T47D (cell line): Measurements from ENCODE around the gene PDE4D.

ENCODE experiments used
- DNase-seq, 2 experiments: peaks; one replicate each; pipeline versions ENCODE4 v3.0.0 to v3.0.0-alpha.2; 2011 to 2012; ENCODE audit warnings: low read depth in 1 of 2, low spot score in 1 of 2
- JUND ChIP-seq: IDR thresholded peaks from 2 replicates; pipeline ENCODE4 v1.6.1; 2012; ENCODE audit warnings: low read depth
- in situ Hi-C: cut with HindIII; loops from 2 replicates; pipeline ENCODE4 v1.10.0; 2016; ENCODE audit warnings: low sequenced_read_pairs, low pct_unique_long_range_greater_than_20kb

Gene PDE4D

DNA sequence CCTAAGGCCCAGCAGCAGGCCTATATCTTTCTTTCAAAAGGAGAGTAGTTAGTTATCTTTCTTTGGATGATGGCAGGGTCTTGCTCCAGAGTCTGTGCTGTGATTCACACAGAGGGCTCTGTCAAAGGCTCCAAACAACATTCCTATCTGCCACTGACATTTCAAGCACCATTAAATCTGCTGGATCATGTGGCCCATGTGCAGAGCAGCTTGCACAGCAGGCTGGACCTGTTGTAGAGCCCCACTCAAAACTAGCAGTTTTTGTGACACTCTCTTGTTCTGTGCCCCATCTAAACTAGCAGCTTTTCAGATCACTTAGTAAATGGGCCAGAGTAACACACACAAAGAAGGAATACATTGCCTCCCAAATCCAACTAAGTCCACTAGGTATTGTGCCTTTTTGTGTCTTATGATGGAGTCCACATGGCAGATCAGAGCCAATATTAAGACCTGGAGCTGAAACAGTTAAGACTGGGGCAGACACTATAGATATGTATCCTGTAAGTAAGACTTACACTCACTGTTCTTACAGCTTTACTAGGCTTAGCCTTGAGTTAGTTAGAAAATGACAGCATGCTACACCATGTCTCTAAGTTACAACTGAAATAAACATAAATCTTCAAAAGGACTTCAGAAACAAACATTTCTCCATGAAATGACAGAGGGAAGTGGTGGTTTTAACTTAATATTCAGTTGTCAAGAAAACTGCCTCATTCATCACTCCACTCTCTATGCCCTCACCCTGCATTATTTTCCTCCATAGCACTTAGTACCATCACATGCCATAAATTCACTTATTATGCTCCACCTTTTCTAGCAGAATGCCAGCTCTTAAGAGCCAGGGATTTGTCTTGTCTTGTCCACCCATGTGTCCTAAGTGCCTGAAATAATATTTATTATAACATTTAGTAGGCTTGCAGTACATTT, 909.7 kb downstream of the PDE4D start:
- no peak for DNase-seq
- TF ChIP-seq JUND = no peak
- in situ Hi-C loops = no loop called here

DNA sequence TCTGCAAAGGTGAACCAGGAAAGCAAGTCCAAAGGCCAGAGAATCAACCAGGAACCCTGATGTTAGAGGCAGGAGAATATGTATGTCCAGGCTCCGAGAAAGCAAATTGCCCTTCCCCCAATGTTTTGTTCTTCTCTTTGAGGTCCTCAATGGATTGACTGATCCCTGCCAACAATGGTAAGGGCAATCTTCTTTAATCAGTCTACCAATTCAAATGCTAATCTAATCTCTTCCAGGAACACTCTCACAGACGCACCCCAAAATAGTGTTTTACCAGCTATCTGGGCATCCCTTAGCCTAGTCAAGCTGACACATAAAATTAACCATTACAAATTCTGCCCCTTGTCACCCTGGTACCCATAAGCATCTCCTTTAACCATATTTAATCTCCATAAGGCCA, 912.6 kb downstream of the PDE4D start:
- in situ Hi-C loops = no loop called here
- no peak for TF ChIP-seq JUND
- no peak for DNase-seq

DNA sequence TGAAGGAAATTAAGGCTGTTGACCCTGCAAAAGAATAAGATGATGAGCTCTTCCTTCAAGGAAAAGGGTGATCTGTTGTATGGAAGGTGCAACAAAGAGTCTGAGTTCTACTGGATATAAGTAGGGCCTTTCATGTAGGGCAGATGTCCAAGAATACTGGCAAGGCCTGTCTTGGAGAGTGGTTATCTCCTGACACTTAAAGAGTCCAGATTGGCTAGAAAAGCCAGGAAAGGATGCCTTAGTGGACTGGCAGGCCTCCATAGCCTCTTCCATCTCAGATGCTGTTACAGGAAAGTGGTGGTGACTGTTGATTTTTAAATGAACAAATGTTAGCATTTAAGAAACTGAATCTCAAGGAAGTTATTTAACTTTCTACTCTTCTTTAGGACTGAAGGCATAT, 914.4 kb downstream of the PDE4D start:
- in situ Hi-C loops = no loop called here
- TF ChIP-seq JUND = no peak
- DNase-seq = no peak

DNA sequence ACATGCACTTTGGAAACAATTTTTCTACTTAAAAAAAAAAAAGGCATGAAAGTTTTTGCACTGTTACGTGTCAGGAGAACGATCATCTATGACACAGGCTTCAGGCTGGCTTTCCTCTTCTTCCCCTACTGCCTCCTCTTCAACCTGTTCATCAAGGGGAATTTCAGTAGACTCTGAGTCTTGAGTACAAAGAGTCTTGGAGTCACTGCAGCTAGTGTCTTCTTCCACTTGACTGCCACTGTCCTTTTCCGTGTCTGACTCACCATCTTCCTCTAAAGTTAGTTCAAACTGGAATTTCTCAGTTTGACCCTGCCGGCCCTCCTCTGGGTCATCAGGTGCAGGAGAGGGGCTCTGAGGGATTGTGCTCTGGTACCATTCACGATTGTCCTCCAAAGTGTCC, 918.9 kb downstream of the PDE4D start:
- in situ Hi-C loops = no loop called here
- TF ChIP-seq JUND = no peak
- DNase-seq = no peak

DNA sequence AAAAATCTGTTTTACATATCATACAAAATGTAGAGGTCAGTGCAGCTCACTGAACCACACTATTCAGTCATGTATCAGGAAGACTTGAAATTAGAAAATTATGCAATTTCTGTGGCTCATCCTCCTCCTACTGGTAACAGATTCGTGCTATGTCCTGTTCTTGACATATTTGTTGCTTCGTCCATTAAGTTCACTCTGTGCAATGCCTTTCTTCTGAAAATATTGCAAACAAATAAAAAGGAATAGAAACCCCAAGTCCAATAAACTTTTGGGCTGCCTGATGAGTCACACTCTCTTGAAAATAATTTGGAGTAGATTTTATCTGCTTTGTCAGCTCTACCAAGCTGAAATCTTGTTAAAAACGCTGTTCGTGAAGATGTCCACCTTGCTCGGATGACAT, 919.4 kb downstream of the PDE4D start:
- in situ Hi-C loops = no loop called here
- no peak for TF ChIP-seq JUND
- no peak for DNase-seq

DNA sequence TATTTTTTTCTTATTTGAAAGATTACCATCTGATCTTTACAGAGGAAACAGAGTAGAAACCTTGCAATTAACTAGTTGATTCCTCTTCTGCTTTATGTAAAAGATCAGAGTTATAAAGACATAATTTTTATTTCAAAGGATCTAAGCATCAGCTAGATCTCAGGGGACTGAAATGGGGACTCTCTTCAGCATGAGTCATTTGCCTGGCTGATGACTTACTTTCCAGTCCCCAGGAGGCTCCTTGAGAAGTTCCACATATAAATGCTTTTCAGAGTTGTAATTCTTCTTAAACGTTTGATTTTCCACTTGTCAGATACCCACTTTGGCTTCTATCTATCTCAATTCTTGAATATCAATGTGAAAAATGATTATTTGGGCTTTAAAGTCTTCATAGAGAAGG, 921.2 kb downstream of the PDE4D start:
- no peak for DNase-seq
- in situ Hi-C loops = no loop called here
- TF ChIP-seq JUND = no peak

DNA sequence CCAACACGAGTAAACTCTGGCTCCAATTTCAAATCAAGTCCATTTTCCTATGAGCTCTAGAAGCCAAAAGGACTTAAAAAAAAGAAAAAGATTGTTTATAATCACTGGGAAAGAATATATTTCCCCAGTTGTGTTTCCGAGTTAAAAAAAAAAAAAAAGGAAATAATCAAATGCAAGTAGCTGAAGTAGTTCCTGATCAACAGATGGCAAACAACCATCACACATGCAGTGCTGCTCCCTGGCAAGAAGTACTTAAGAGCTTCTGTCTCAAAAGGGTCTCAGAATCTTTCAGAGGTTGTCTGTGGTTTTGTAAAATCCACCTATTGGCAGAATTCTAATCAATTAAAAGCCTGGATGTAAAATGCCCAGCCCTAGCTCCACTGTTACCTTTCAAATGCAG, 922.8 kb downstream of the PDE4D start:
- no peak for DNase-seq
- in situ Hi-C loops = no loop called here
- no peak for TF ChIP-seq JUND

DNA sequence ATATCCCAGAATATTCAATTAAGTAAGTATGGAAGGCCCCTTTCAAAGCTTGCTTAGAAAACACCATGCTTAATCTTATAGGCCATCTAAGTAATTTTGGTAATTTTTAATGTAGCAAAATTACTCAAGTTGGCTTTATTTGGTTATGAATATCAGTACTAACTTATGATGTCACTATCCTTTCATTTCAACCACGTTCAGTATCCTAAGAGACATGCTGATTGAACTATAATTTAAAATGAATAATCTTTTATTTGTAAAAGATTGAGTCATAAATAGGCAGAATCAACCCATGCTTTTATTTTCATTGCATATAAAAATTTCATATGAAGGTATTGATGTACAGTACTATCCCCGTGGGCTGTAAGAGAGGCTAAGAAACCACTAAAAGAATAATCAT, 923.7 kb downstream of the PDE4D start:
- in situ Hi-C loops = no loop called here
- DNase-seq = no peak
- no peak for TF ChIP-seq JUND

DNA sequence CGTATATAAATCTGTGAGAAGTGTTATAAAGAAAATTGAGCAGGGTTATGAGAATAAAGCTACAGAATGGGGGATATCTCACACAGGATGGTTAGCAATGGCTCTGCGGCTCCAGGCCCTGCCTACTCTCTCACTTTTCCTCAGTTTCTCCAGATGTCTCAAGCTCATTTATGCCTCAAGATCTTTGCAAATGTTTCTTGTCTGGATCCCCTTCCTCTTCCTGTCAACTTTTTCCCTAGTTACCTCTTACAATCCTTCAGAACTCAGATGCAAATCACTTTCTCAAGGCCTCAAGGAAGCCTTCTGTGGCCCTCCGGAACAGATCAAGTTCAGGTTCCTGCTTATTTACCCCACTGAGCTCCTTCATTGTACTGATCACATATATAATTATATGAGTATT, 924.3 kb downstream of the PDE4D start:
- no peak for DNase-seq
- TF ChIP-seq JUND = no peak
- in situ Hi-C loops = no loop called here

DNA sequence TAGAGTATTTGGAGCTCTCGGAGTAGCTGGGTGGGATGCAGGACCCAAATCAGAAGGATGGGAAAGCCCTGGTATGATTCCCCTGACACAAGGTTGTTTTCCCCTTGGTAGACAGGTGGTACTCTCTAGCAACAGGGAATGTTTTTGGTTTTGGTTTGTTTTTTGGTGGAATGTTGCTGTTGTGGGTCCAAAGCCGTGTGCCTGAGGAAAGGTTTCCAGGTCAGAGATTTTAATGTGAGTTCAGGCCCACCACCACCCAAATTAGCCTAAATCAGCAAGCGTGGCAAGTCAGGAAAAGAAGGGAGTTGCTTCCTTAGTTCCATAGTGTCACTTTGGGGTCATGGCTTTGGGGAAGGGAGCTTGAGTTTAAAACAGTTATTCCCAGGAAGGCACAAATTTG, 925.2 kb downstream of the PDE4D start:
- no peak for TF ChIP-seq JUND
- no peak for DNase-seq
- in situ Hi-C loops = no loop called here

DNA sequence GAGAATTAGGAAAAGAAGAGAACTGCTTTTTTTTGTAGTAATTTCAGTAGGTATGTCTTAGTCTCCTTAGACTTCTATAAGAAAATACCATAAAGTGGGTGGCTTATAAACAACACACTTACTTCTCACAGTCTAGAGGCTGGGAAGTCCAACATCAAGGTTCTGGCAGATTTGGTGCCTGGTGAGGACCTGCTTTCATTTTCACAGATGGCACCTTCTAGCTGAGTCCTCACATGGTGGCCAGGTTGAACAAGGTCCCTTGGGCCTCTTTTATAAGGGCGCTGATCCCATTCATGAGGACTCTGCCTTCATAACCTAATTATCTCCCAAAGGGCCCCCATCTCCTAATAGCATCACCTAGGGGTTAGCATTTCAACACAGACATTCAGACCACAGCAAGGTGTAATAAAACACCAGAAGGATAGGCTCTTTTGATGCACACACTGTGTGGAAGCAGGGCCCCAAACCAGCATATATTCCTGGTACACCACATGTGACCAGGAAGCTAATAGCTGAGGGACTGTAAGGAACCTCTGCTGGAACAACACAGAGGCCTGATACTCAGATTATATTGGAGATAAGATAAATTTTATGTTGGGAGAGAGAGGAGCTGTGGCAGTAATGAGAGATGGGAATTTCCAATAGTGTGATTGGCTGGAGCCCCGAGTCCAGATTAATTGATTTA, 925.8 kb downstream of the PDE4D start:
- no peak for TF ChIP-seq JUND
- DNase-seq = no peak
- in situ Hi-C loops = no loop called here

DNA sequence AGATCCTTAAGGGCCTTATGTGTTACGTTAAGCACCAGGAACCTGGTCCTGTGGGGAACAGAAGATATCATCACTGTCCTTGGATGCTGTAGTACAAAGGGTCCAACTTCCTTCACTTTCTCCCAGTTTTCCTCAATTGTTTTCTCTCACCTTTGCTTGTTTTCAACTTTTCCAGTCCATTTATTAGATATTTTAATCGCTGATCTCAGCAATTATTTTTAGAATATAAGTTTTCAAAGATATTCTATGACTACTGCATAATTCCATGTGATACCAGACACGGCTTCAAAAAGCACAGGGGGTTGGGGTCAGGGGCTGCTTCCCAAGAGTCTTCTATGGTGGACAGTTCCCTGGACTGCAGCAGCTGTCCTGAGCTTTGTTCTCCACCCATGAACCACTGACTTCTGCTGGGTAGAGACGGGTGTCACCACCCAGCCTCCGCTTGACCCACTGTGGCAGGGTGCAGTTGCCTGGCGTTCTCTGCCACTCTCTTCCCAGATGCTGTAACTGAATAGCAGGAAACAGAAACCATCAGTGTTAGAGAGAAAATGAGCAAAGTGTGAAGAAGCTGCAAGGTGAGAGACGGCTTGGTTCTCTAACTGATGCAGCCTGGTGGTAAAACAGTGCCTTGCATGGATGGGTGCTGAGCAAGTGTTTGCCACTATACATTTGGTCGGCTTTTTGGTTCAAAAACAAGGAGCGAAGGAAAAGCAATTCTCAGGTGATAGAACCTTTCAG, 927.7 kb downstream of the PDE4D start:
- TF ChIP-seq JUND = no peak
- in situ Hi-C loops = no loop called here
- no peak for DNase-seq

DNA sequence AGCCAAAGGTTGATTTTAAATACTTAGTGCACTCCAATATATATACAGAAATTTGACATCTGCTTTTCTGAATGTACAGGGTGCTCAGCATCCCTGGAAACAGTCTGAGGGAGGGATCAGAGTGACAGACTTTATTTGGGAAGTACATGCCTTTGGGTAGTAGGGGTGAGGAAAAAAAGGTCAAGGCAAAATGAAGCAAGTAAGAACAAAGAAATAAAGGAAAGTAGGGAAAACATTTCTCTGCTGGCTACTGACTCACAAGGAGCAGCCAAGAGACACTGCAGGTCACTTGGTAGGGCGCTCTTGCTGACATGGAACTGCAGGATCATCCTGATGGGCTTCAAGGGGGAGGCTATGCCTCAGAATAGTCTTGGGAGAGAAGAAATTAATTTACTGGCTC, 929.7 kb downstream of the PDE4D start:
- no peak for DNase-seq
- TF ChIP-seq JUND = no peak
- in situ Hi-C loops = no loop called here
